ENCODE results near the gene POU5F1.

- TF ChIP-seq REST (IDR thresholded peaks at IDR 0.05; ENCODE audit: insufficient read depth in 1 of 2, low read depth in 2 of 2, low read length in 2 of 2) (no peak), SIN3A (IDR thresholded peaks at IDR 0.05; ENCODE audit: borderline replicate concordance, insufficient read depth, low read length) (no peak), POLR2AphosphoS5 (IDR thresholded peaks at IDR 0.05; ENCODE audit: low read depth, low read length) (no peak), TAF1 (IDR thresholded peaks at IDR 0.05; ENCODE audit: borderline replicate concordance, insufficient read depth, low read length) (no peak)
These were observed 3.9 kb upstream of the POU5F1 start for GRCh38 chr6:31174378-31174777.
